DND-41 (cell line): Measurements from ENCODE around the gene ITIH1.

Experiments used
- CTCF ChIP-seq: IDR thresholded peaks from 2 replicates; pipeline ENCODE4 v1.5.1; 2012; ENCODE audit warnings: borderline replicate concordance, low read length, moderate library complexity, mild to moderate bottlenecking; ENCODE audit not compliant: poor library complexity, severe bottlenecking; ENCODE audit errors: extremely low read depth
- EZH2 ChIP-seq: IDR thresholded peaks from 3 replicates; pipeline ENCODE4 v1.6.1; 2012; ENCODE audit warnings: borderline replicate concordance, low read depth, mild to moderate bottlenecking, moderate library complexity, low read length, inconsistent platforms; ENCODE audit not compliant: severe bottlenecking

DNA sequence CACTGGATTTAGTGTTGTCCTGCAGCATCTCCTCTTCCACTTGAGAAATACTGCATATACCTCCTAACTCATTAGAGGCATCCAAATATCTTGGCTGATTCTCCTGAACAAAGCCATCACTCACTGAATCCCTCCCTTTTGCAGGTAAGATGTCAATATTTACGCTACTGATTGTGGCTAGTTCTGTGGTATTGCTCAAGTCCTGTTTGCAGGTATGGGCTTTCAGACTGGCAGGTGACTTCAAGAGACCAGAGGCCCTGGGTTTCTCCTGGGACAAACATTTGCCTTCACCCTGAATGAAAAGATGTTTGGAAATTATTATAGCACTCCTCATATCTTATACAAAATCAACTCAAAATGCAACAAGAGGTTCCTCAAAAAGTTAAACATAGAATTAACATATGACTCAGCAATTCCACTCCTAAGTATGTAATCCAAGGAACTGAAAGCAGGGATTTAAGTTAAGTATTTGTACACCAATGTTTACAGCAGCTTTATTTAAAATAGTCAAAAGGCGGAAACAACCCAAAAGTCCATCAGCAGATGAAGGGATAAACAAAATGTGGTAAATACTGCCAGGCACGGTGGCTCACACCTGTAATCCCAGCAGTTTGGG lies 25.2 kb upstream of the ITIH1 start:
- TF ChIP-seq CTCF (no peak), EZH2 (no peak)
